Measurements from ENCODE around the gene AIP.

DNA sequence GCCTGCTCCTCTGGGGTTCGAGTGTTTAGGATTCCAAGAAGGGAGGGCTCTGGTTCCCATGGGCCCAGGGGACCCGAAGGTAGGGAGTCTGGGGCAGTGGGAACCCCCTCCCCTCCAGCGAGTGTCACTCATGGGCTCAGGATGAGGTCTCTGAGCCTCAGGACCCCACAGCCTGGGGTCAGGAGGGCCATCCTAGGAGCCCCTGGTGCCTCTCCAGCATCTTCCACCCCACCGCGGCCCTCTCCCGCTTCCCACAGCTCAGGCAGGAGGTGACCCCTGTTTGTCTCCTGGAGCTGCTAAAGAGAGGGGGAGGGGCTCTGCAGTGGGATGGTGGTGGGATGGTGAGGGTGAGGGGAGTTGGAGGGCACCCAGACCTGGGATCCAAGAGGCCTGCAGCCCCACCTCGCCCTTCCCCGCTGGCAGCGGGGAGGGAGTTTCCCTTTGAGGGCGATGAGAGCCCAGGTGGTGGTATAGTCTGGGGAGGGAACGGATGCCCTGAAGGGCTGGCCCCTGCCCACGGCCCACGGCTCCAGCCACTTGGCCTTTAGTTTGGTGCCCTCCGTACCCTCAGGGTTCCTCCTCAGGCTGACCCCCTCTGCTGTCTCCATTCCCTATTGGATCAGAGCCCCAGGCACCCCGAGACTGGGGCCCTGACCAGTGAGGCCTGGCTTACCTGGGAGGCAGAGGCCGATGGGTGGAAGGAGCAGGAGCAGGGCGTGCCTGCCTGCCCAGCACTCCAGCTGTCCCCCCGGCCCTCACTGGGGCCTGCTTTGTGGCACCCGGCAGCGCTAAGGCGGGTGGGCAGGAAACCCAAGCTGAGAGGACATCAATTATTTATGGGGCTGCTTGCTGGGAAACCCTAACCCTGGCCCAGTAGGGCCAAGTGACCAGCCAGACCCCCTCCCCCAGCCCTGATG, 28.8 kb upstream of the AIP start:
- TF ChIP-seq, protein P1, sequence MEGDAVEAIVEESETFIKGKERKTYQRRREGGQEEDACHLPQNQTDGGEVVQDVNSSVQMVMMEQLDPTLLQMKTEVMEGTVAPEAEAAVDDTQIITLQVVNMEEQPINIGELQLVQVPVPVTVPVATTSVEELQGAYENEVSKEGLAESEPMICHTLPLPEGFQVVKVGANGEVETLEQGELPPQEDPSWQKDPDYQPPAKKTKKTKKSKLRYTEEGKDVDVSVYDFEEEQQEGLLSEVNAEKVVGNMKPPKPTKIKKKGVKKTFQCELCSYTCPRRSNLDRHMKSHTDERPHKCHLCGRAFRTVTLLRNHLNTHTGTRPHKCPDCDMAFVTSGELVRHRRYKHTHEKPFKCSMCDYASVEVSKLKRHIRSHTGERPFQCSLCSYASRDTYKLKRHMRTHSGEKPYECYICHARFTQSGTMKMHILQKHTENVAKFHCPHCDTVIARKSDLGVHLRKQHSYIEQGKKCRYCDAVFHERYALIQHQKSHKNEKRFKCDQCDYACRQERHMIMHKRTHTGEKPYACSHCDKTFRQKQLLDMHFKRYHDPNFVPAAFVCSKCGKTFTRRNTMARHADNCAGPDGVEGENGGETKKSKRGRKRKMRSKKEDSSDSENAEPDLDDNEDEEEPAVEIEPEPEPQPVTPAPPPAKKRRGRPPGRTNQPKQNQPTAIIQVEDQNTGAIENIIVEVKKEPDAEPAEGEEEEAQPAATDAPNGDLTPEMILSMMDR (conservative IDR thresholded peaks at IDR 0.05; ENCODE audit: low read depth, low read length), result no peak
- TF ChIP-seq EZH2 (IDR thresholded peaks at IDR 0.05; ENCODE audit: low read length, unreplicated experiment), result no peak
- TF ChIP-seq EZH2phosphoT487 (IDR thresholded peaks at IDR 0.05; ENCODE audit: borderline replicate concordance, low read length), result no peak
